HG03025 (cell line): ENCODE results near the gene PLG.
A peak's percentile ranks its signal among the peaks of the same experiment; 100 is the strongest.
"Not testable (repeated sequence)": the region's sequence is repeated elsewhere in the genome, so short reads cannot be mapped to it uniquely, and the experiment has no call there.

Source experiments
- ATAC-seq: cut with Tn5 transposase; IDR thresholded peaks from one replicate; pipeline ENCODE4 v1.9.1; 2021; ENCODE audit warnings: mild to moderate bottlenecking, moderate library complexity; ENCODE audit not compliant: unreplicated experiment, low FRiP score

The PLG gene

DNA sequence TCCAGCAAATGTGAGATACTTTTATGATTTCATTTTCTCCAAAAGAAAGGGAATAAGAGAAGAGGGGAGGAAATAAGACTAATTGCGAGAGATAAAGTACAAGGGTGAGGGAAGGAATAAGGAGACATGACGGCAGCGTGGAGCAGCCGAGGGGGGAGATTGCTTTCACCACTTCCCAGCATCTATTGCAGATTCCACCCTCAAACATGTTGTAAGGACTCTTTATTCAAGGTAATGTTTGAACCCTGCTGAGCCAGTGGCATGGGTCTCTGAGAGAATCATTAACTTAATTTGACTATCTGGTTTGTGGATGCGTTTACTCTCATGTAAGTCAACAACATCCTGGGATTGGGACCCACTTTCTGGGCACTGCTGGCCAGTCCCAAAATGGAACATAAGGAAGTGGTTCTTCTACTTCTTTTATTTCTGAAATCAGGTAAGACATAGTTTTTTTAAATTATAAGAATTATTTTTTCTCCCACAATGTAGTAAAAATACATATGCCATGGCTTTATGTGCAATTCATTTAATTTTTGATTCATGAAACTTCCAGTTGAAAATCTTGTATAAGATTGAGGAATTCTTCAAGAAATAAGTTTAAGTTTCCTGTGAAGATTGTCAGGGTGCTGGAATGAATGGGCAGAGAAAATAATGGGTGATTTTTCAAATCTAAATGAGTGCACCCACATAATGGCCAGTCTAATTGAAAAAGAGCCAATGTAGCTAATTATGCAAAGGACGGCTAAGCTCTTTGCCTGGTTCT is at the start of gene PLG:
TSS of gene PLG (plus strand) at position 327 of the 763 bp plus-strand sequence. CDS start at position 388, 61 bp downstream.
- ATAC-seq = not testable (repeated sequence)

DNA sequence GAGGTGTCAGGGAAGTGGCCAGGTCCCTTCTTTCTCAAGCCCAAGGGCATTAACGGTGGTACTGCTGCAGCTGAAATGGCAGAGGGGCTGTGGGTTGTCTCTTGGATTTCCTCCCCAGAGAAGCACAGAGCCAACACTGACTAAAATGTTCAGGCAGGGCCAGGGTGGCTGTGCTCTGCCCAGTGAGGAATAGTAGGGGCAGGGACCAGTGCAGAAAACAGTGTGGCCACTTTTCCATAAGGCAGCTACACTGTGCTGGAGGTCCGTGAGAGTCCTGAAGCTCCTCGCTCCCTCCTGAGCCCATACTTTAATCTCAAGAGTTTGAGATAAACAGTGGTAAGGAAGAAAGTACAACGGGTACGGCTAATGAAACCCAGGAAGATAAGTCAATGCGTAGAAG is 42.5 kb upstream of the PLG start:
- ATAC-seq = no peak

DNA sequence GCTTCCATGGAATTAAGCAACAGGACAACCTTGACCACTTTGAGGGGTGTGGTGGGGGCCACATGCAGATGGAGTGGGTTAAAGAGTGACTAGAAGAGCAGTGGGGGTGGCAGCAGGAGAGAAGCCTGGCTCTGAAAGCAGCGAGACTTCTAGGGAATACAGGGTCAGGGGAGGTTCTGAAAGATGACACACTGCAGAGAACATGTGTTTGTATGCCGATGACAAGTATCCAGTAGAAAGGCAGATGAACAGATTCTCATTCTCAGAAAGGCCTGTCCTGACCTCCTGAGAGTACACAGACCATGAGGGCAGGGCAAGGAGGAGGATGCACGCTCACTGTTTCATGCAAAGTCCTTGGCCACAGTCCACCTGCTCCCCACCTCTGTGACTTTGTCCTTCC is 40.8 kb upstream of the PLG start:
- ATAC-seq = no peak

GRCh38 chr6:160662429-160662828 is 39.6 kb upstream of the PLG start:
- no peak for ATAC-seq

- no peak for ATAC-seq
These were observed 39.2 kb upstream of the PLG start for GRCh38 chr6:160662842-160663241.

DNA sequence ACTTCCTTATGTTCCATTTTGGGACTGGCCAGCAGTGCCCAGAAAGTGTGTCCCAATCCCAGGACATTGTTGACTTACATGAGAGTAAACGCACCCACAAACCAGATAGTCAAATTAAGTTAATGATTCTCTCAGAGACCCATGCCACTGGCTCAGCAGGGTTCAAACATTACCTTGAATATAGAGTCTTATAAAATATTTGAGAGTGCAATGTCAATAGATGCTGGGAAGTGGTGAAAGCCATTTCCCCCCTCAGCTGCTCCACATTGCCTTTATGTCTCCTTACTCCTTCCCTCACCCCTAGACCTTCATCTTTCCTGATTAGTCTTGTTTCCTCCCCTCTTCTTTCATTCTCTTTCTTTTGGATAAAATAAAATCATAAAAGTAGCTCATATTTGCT is 37.8 kb upstream of the PLG start, which contains the start of gene LPA:
TSS of gene LPA (minus strand) at position 78 of the 400 bp plus-strand sequence. CDS start at position 17, 61 bp downstream.
- not testable (repeated sequence) for ATAC-seq

GRCh38 chr6:160667639-160668481 is 34.2 kb upstream of the PLG start:
- peak; percentile 68 for ATAC-seq

DNA sequence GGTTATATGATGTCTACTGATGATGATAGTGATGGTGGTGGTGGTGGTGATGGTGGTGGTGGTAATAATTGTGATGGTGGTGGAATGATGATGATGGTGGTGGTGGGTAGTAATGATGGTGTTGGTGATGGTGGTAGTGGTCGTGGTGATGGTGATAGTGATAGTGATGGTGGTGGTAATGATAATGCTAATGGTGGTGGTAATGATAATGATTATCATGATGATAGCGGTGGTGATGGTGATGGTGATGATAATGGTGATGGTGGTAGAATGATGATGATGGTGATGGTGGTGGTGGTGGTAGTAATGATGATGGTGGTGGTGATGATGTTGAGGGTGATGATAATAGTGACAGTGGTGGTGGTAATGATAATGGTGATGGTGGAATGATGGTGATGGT is 33.5 kb upstream of the PLG start:
- ATAC-seq = no peak

DNA sequence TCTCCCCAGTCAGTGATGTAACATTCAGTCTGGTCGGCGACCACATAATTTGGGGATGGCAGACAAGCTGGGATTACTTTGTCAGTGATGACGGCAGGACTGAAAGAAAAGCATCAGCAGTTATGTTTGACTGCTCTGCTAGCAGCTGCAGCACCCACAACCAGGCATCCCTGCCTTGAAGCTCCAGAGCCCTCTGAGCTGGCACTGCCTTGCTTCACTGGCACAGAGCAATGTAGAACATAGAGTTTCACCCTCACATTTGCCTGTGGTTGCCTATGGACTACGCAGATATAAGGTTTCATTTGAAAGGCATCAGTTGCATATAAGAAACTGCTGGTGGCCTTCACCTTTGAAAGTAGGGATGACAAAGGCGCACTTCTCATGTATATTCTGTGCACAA is 25.6 kb upstream of the PLG start:
- ATAC-seq = not testable (repeated sequence)

DNA sequence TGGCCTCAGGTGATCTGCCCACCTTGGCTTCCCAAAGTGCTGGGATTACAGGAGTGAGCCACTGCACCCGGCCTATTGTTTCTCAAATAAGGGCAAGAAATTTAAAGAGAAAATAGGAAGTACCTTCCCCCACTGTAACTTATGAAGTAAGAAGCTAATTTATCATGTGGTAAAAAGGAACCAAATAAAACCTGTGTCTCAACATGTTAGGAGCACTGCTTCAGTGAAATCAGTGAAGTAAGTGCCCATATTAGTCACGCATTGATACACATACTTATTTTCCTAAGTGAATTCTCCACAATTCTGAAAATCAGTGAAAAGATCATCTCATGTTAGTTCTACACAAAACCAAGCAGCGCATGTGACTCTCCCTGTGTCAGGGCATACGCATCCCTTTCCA is 23.8 kb upstream of the PLG start:
- no peak for ATAC-seq

DNA sequence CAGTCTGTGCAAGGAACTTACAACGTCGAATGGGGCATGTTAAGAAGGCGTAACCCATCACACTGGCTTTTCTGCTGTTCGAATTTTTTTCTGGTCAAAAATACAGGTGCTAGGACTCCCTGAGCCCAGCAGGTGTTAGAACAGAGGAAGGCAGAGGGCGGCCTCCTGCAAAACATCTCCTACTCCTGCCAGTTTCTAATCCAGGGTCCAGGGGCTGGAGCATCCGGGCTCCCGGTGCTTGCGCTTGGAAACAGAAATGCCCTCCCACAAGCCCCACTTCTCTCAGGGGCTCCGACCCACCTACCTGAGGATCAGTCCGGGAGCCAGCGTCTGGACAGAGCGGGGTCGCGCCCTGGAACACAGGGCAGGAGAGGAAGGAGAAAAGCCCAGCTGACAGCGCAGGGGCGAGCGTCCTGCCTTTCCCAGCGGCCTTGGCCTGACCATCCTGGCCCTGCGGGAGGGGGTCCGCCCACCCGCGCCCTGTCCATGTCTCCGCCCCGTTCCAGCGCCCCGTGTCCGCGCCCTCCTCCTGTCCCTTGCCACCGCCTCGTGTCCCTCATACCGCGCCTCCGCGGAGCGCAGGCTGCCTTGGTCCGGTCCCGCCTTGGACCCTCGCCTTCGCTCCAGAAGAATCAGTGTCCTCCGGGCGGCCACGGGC is 23.2 kb upstream of the PLG start:
- no peak for ATAC-seq

DNA sequence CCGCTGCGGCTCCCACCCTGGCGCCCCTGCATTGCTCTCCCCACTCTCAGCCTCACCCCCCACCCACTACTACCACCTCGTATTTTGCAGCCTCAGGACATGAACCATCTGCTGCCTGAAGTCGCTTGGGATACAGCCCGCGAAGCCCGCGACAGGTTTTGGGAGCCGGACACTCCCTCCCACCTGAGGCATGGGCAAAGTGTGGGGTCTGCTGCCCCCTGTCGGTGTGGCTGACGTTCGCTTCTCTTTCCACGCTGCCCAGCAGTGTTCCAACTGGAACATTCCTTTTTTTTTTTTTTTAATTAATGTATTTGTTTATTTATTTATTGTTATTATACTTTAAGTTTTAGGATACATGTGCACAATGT is 22.7 kb upstream of the PLG start:
- no peak for ATAC-seq

- ATAC-seq = not testable (repeated sequence)
These were observed 16.8 kb upstream of the PLG start for GRCh38 chr6:160685101-160685761.

GRCh38 chr6:160685762-160686450 is 16.1 kb upstream of the PLG start:
- ATAC-seq = no peak

DNA sequence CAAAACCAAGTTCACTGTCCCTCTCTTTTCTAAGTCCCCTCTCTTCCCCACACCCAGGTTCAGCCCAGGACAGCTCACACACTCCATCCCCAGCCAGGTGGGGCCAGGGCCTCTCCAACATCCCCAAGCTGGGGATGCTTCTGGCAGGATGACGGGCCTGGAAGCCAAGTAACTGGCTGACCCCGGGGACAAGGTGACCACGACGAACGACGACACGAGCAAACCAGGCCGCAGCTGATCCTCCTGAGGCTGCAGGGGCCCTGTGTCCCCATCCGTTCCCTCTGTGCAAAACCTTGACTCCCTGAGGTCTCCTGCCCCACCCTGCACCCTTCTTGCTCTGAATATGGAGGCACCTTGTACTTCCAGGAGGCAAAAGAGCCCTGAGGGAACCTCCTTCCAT is 11.6 kb upstream of the PLG start:
- ATAC-seq = no peak

DNA sequence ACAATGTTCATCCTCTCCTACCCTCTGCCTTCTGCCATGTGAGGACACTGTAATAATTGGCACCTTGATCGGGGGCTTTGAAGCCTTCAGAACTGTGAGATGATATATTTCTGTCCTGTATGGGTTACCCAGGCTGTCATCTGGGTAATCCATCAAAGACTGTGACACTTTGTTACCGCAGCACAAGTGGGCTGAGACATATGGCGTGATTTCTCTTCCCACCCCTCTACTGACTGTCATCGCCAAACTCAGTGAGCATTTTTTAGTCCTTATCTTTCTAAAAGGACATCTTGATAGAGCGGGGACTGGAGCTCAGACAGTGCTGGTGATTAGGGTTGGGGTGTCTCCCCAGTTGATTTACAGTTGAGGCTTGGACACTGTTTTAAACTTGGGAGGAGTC is 10.4 kb upstream of the PLG start:
- ATAC-seq = no peak

DNA sequence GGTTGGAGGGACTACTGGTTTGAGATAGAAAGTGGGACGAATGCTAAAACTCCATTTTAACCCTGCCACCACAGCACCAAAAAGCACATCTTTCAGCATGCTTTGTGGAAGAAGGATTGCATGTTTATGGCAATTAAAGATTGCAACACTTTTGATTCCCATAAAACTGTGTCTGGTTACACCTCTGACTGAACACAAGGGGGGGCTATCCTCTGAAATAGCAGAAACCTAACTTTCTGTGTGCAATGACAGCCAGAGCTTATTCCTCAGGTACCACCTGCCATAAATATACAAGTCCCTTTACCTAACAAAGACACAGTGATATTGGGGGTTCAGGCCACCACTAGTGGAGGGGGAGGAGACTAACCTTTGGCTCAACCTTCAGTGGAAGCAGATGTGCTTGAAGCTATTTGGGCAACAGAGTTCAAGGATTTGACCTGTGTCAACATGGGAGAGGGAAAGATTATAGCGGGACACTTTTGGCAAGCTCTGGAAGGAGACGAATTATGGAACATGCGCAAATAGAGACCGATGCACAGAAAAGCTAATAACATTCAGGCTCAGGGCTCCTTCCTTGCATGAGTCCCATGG is 9.6 kb upstream of the PLG start:
- no peak for ATAC-seq

GRCh38 chr6:160695025-160695424 is 7.0 kb upstream of the PLG start:
- ATAC-seq = not testable (repeated sequence)

DNA sequence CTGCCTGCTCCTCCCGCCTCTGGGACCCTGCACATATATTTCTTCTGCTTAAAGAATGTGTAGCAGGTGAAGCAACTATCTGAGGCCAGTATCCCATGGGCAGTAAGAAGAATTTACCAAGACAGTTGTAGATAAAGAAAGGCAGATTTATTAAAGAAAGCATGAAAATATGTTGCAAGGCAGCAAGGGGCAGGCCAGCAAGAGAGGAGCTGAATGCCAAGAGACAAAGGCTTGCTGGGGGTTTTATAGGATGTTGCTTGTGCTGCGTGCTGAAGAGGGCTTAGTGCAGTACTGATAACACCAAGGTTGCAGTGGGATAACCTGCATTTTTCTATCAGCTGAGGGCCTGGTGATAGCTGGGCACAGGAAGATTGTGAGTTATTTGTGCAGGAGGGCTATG is 6.4 kb upstream of the PLG start:
- ATAC-seq = not testable (repeated sequence)

DNA sequence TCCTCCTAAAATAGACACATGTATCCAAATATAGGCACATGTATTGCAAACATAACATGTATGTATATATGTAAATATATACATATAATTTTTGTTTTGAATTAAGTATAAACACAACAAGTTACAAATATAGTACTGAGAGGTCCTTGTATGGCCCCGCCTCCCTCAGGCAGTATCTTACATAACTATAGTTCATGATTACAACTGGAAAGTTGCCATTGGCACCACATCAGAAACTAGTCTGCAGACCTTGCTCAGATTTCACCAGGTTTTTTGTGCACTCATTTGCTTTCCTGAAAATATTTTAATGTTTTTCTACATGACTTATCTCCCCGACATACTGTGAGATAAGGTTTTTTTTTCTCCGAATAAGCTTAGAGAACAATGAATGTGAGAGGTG is 5.2 kb upstream of the PLG start:
- not testable (repeated sequence) for ATAC-seq
